Astrocyte (in vitro differentiated cells and primary cell): Measurements from ENCODE around the gene TREX2. TPM values are rescaled to one million over a fixed set of nuclear protein-coding genes. Genes with fewer than 3 reads are reported as not detected.

Experiments
- DNase-seq: peaks from one replicate; pipeline ENCODE4 v3.0.0-alpha.2; 2010; ENCODE audit warnings: low read depth
- FAIRE-seq: peaks from 2 replicates; lab custom pipeline; 2011; peaks lifted over from hg19 to GRCh38; lab: Jason Lieb, UNC
- H2AFZ ChIP-seq: 2 replicates; pipeline ENCODE4 v1.6.0; 2012; ENCODE audit warnings: low read depth, low read length, inconsistent platforms
- H3K27ac ChIP-seq: 2 replicates; pipeline ENCODE4 v1.5.1; 2011; ENCODE audit warnings: low read depth, low read length, inconsistent platforms
- H3K27me3 ChIP-seq: 2 replicates; pipeline ENCODE4 v1.6.0; 2011; ENCODE audit warnings: low read length, inconsistent platforms; ENCODE audit not compliant: insufficient read depth
- H3K36me3 ChIP-seq: 2 replicates; pipeline ENCODE4 v1.5.1; 2011; ENCODE audit warnings: low read length, inconsistent platforms; ENCODE audit not compliant: insufficient read depth
- H3K4me1 ChIP-seq: 2 replicates; pipeline ENCODE4 v1.5.1; 2011; ENCODE audit warnings: low read length, inconsistent platforms; ENCODE audit not compliant: insufficient read depth
- H3K4me2 ChIP-seq: 2 replicates; pipeline ENCODE4 v1.6.0; 2012; ENCODE audit warnings: low read length, inconsistent platforms
- H3K4me3 ChIP-seq: 2 replicates; pipeline ENCODE4 v1.5.1; 2011; ENCODE audit warnings: low read depth, mild to moderate bottlenecking, low read length, inconsistent platforms; ENCODE audit not compliant: insufficient read depth
- H3K79me2 ChIP-seq: 2 replicates; pipeline ENCODE4 v1.6.0; 2012; ENCODE audit warnings: mild to moderate bottlenecking, low read length, inconsistent platforms; ENCODE audit not compliant: insufficient read depth
- H3K9ac ChIP-seq: 2 replicates; pipeline ENCODE4 v1.6.0; 2012; ENCODE audit warnings: mild to moderate bottlenecking, low read length, inconsistent platforms
- H3K9me3 ChIP-seq: 2 replicates; pipeline ENCODE4 v1.5.1; 2012; ENCODE audit warnings: low read depth, mild to moderate bottlenecking, low read length, inconsistent platforms; ENCODE audit not compliant: insufficient read depth
- H4K20me1 ChIP-seq: 2 replicates; pipeline ENCODE4 v1.6.0; 2012; ENCODE audit warnings: low read length, inconsistent platforms; ENCODE audit not compliant: insufficient read depth
- H3K27ac Mint-ChIP-seq: one replicate; pipeline ENCODE4 v1.8.0; 2021; ENCODE audit warnings: mild to moderate bottlenecking, mixed read lengths; ENCODE audit not compliant: unreplicated experiment
- H3K27me3 Mint-ChIP-seq: one replicate; pipeline ENCODE4 v1.8.0; 2021; ENCODE audit warnings: low read depth, mixed read lengths; ENCODE audit not compliant: unreplicated experiment
- H3K36me3 Mint-ChIP-seq: one replicate; pipeline ENCODE4 v1.8.0; 2021; ENCODE audit warnings: low read depth, mixed read lengths; ENCODE audit not compliant: unreplicated experiment
- H3K4me1 Mint-ChIP-seq: one replicate; pipeline ENCODE4 v1.8.0; 2021; ENCODE audit warnings: low read depth, mixed read lengths; ENCODE audit not compliant: unreplicated experiment
- H3K4me3 Mint-ChIP-seq: one replicate; pipeline ENCODE4 v1.8.0; 2021; ENCODE audit warnings: mild to moderate bottlenecking, moderate library complexity, mixed read lengths; ENCODE audit not compliant: unreplicated experiment
- H3K9me3 Mint-ChIP-seq: one replicate; pipeline ENCODE4 v1.8.0; 2021; ENCODE audit warnings: mild to moderate bottlenecking, mixed read lengths; ENCODE audit not compliant: unreplicated experiment
- EZH2 ChIP-seq: IDR thresholded peaks from 2 replicates; pipeline ENCODE4 v1.6.1; 2012; ENCODE audit warnings: mild to moderate bottlenecking, low read length, inconsistent platforms; ENCODE audit not compliant: insufficient read depth
- total RNA-seq: library from RNA; stranded (reverse); gene quantifications from 2 replicates; pipeline ENCODE4 v1.2.1, GENCODE V29; 2021
- TF ChIP-seq, protein P1 (sequence below): IDR thresholded peaks from 2 replicates; pipeline ENCODE4 v1.5.1; 2011; ENCODE audit warnings: low read depth, mild to moderate bottlenecking, inconsistent platforms, low read length, moderate library complexity; ENCODE audit not compliant: insufficient read depth

The TREX2 gene
- total RNA-seq, 1 donor from 2014 or later = 0.36 TPM

DNA sequence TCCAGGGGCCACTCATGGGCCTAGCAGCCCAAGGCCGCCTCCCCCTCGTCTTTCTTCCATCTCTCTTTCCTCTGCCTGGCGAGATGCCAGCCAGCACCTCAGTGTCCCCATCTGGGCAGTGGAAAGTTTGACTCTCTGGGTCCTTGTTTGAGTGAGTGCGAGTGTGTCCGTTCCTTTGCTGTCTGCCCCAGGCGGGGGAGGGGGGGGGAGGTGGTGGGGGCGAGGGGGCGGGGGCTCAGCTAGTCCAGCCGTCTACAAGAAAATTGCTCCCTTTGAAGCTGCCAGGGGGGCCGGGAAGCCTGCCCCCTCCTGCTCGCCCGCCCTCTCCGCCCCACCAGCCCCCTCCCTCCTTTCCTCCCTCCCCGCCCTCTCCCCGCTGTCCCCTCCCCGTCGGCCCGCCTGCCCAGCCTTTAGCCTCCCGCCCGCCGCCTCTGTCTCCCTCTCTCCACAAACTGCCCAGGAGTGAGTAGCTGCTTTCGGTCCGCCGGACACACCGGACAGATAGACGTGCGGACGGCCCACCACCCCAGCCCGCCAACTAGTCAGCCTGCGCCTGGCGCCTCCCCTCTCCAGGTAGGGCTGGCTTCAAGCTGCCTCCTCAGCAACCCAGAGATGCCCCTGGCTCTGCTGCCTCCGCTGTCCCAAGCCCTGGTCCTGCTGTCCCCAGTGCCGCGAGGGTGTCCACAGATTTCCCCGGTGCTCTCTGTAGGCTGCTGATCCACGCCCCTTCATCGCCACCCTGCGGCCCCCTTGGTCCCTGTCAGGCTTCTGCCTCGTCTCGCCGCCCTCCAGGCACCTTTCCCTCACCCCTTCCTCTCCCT is 48.9 kb upstream of the TREX2 start, which contains the start of gene BGN:
TSS of gene BGN (plus strand) at position 440 of the 821 bp plus-strand sequence. CDS start 9,652 bp downstream, outside the sequence.
- H3K27me3 ChIP-seq = no peaks in the 10 kb centered on the region
- no peaks in the 10 kb centered on the region for H3K36me3 Mint-ChIP-seq
- DNase-seq (peak; percentile 63), FAIRE-seq (peak; percentile 56)
- H3K4me1 ChIP-seq = peaks cover 24% of the 10 kb centered on the region
- H3K9me3 ChIP-seq = no peaks in the 10 kb centered on the region
- peak within 1 kb of the TSS; percentile 80 for H3K9ac ChIP-seq
- TF ChIP-seq EZH2 = no peak
- TF ChIP-seq, protein P1, sequence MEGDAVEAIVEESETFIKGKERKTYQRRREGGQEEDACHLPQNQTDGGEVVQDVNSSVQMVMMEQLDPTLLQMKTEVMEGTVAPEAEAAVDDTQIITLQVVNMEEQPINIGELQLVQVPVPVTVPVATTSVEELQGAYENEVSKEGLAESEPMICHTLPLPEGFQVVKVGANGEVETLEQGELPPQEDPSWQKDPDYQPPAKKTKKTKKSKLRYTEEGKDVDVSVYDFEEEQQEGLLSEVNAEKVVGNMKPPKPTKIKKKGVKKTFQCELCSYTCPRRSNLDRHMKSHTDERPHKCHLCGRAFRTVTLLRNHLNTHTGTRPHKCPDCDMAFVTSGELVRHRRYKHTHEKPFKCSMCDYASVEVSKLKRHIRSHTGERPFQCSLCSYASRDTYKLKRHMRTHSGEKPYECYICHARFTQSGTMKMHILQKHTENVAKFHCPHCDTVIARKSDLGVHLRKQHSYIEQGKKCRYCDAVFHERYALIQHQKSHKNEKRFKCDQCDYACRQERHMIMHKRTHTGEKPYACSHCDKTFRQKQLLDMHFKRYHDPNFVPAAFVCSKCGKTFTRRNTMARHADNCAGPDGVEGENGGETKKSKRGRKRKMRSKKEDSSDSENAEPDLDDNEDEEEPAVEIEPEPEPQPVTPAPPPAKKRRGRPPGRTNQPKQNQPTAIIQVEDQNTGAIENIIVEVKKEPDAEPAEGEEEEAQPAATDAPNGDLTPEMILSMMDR = peak; percentile 17
- H3K9me3 Mint-ChIP-seq = no peaks in the 10 kb centered on the region
- no peaks in the 10 kb centered on the region for H3K36me3 ChIP-seq
- H3K27me3 Mint-ChIP-seq = no peaks in the 10 kb centered on the region
- peak within 1 kb of the TSS; percentile 42 for H3K27ac ChIP-seq
- peaks cover 41% of the 10 kb centered on the region for H3K79me2 ChIP-seq
- peak within 1 kb of the TSS; percentile 74 for H3K4me3 Mint-ChIP-seq
- H3K4me2 ChIP-seq = peak within 1 kb of the TSS; percentile 93
- no peak within 1 kb of the TSS for H3K27ac Mint-ChIP-seq
- H2AFZ ChIP-seq = peak within 1 kb of the TSS; percentile 41
- H3K4me3 ChIP-seq = peak within 1 kb of the TSS; percentile 75
- peaks cover 18% of the 10 kb centered on the region for H4K20me1 ChIP-seq
- H3K4me1 Mint-ChIP-seq = peaks cover 5% of the 10 kb centered on the region

DNA sequence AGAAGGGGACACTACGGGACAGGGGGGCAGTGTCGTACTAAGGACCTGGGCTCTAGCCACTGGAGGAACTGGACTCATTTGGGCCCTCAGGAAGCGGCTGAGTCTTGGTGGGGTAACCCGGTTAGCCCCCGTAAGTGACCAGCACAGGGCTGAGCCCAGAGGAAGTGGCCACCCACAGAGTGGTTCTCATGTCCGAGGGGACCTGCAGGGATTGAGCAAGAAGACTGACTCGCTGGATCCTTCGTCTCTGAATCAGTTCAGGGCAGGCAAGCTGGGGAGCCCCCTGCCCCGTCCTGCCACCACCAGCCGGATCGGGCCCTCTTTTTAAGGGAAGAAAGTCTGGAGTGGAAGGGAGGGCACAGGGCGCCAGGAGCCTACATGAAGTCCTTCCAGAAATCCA is 48.2 kb upstream of the TREX2 start:
- H3K27ac Mint-ChIP-seq = no peak overlapping the region
- Histone ChIP-seq H3K4me2 (peak overlapping the region; percentile 76), H3K4me3 (no peak overlapping the region), H3K27me3 (no peaks in the 10 kb centered on the region), H4K20me1 (peaks cover 14% of the 10 kb centered on the region), H3K79me2 (peaks cover 36% of the 10 kb centered on the region), H3K36me3 (no peaks in the 10 kb centered on the region), H3K9me3 (no peaks in the 10 kb centered on the region), H3K4me1 (peaks cover 19% of the 10 kb centered on the region), H2AFZ (no peak overlapping the region), H3K9ac (peak overlapping the region; percentile 50), H3K27ac (peak overlapping the region; percentile 19)
- no peaks in the 10 kb centered on the region for H3K27me3 Mint-ChIP-seq
- H3K4me1 Mint-ChIP-seq = peaks cover 5% of the 10 kb centered on the region
- H3K9me3 Mint-ChIP-seq = no peaks in the 10 kb centered on the region
- FAIRE-seq (no peak), DNase-seq (no peak)
- no peak overlapping the region for H3K4me3 Mint-ChIP-seq
- no peaks in the 10 kb centered on the region for H3K36me3 Mint-ChIP-seq
- TF ChIP-seq, protein P1 = no peak
- TF ChIP-seq EZH2 = no peak

DNA sequence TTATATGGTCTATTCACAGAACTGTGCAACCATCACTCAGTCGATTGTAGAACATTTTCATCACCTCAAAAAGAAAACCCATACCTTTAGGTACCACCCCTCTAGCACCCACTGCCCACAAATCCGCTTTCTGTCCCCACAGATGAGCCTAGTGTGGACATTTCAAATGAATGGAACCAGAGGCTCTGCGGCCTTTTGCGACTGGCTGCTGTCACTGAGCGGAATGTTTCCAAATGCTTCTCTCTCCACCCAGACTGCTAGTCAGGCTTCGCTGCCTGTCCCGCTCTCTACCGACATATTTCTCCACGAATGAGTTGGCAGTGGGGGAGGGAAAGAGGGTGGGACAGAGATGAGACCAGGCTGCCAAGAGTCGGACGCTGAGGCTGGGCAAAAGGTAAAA is 47.2 kb upstream of the TREX2 start:
- Histone ChIP-seq H2AFZ (no peak overlapping the region), H3K4me3 (no peak overlapping the region), H3K27me3 (no peaks in the 10 kb centered on the region), H3K79me2 (peaks cover 28% of the 10 kb centered on the region), H3K9me3 (no peaks in the 10 kb centered on the region), H3K27ac (no peak overlapping the region), H3K36me3 (no peaks in the 10 kb centered on the region), H3K9ac (no peak overlapping the region), H4K20me1 (peaks cover 8% of the 10 kb centered on the region), H3K4me2 (no peak overlapping the region), H3K4me1 (peaks cover 27% of the 10 kb centered on the region)
- H3K4me3 Mint-ChIP-seq = no peak overlapping the region
- no peaks in the 10 kb centered on the region for H3K36me3 Mint-ChIP-seq
- H3K27me3 Mint-ChIP-seq = no peaks in the 10 kb centered on the region
- DNase-seq (no peak), FAIRE-seq (no peak)
- no peak for TF ChIP-seq EZH2
- TF ChIP-seq, protein P1 = no peak
- no peak overlapping the region for H3K27ac Mint-ChIP-seq
- peaks cover 5% of the 10 kb centered on the region for H3K4me1 Mint-ChIP-seq
- H3K9me3 Mint-ChIP-seq = no peaks in the 10 kb centered on the region
